KOPT-K1 (cell line): ENCODE measurements around the gene SF3B6.
"Not testable (repeated sequence)": the region's sequence is repeated elsewhere in the genome, so short reads cannot be mapped to it uniquely, and the experiment has no call there.

ENCODE experiments used
- H3K27ac ChIP-seq: fragments of 200-600 bp; sonication (generic); 2 replicates; pipeline ENCODE4 v1.5.1; 2016; ENCODE audit warnings: antibody characterized with exemption, mild to moderate bottlenecking, low read depth, low read length; ENCODE audit not compliant: poor library complexity, severe bottlenecking
- H3K36me3 ChIP-seq: fragments of 200-600 bp; sonication (generic); 2 replicates; pipeline ENCODE4 v1.5.1; 2017; ENCODE audit warnings: antibody characterized with exemption, mild to moderate bottlenecking, low read length, moderate library complexity; ENCODE audit not compliant: insufficient read depth
- H3K9me3 ChIP-seq: fragments of 200-600 bp; sonication (generic); 2 replicates; pipeline ENCODE4 v1.5.1; 2017; ENCODE audit warnings: antibody characterized with exemption, low read length, mild to moderate bottlenecking; ENCODE audit not compliant: insufficient read depth, poor library complexity, severe bottlenecking

SF3B6 gene

GRCh38 chr2:24050041-24050979, 25.8 kb downstream of the SF3B6 start:
- Histone ChIP-seq H3K36me3 (no peaks in the 10 kb centered on the region), H3K9me3 (no peaks in the 10 kb centered on the region), H3K27ac (no peak overlapping the region)

GRCh38 chr2:24049485-24050021, 26.6 kb downstream of the SF3B6 start, which contains the start of gene FKBP1B:
Gene FKBP1B (plus strand): TSS chr2:24049741. CDS start chr2:24049850, 109 bp downstream.
- no peak within 1 kb of the TSS for H3K27ac ChIP-seq
- no peaks in the 10 kb centered on the region for H3K36me3 ChIP-seq
- H3K9me3 ChIP-seq = no peaks in the 10 kb centered on the region

GRCh38 chr2:24048769-24049484, 27.2 kb downstream of the SF3B6 start:
- Histone ChIP-seq H3K27ac (no peak overlapping the region), H3K9me3 (no peaks in the 10 kb centered on the region)

GRCh38 chr2:24047703-24048033, 28.5 kb downstream of the SF3B6 start:
- no peaks in the 10 kb centered on the region for H3K9me3 ChIP-seq
- peak overlapping the region; percentile 68 for H3K27ac ChIP-seq
- no peaks in the 10 kb centered on the region for H3K36me3 ChIP-seq

More at GRCh38 chr2:24048769-24049484, 27.2 kb downstream of the SF3B6 start:
- no peaks in the 10 kb centered on the region for H3K36me3 ChIP-seq

GRCh38 chr2:24046930-24047702, 29.0 kb downstream of the SF3B6 start, which contains the start of gene WDCP:
Gene WDCP (minus strand): TSS chr2:24047391. CDS start chr2:24039494, 7,897 bp downstream.
- H3K27ac ChIP-seq = peak within 1 kb of the TSS; percentile 68
- no peaks in the 10 kb centered on the region for H3K9me3 ChIP-seq
- no peaks in the 10 kb centered on the region for H3K36me3 ChIP-seq

GRCh38 chr2:24046599-24046929, 29.6 kb downstream of the SF3B6 start:
- Histone ChIP-seq H3K9me3 (no peaks in the 10 kb centered on the region), H3K27ac (peak overlapping the region; percentile 68), H3K36me3 (no peaks in the 10 kb centered on the region)

GRCh38 chr2:24045511-24046508, 30.3 kb downstream of the SF3B6 start:
- Histone ChIP-seq H3K27ac (no peak overlapping the region), H3K9me3 (no peaks in the 10 kb centered on the region), H3K36me3 (no peaks in the 10 kb centered on the region)

- H3K36me3 ChIP-seq = peaks cover 14% of the 10 kb centered on the region
- H3K27ac ChIP-seq, H3K9me3 ChIP-seq: not testable (repeated sequence)
Measured at GRCh38 chr2:24043133-24043532, 33.0 kb downstream of the SF3B6 start.

GRCh38 chr2:24040511-24040910, 35.6 kb downstream of the SF3B6 start:
- Histone ChIP-seq H3K36me3 (peaks cover 36% of the 10 kb centered on the region), H3K9me3 (no peaks in the 10 kb centered on the region), H3K27ac (no peak overlapping the region)

- Histone ChIP-seq H3K36me3 (peaks cover 38% of the 10 kb centered on the region), H3K9me3 (no peaks in the 10 kb centered on the region), H3K27ac (no peak overlapping the region)
Measured at GRCh38 chr2:24038786-24039499, 37.2 kb downstream of the SF3B6 start.

GRCh38 chr2:24026233-24026632, 49.9 kb downstream of the SF3B6 start:
- no peak overlapping the region for H3K27ac ChIP-seq
- H3K9me3 ChIP-seq = no peaks in the 10 kb centered on the region
- H3K36me3 ChIP-seq = peaks cover 81% of the 10 kb centered on the region

- H3K27ac ChIP-seq = no peak overlapping the region
- no peaks in the 10 kb centered on the region for H3K9me3 ChIP-seq
- H3K36me3 ChIP-seq = peaks cover 70% of the 10 kb centered on the region
Measured at GRCh38 chr2:24024996-24025663, 51.0 kb downstream of the SF3B6 start.

GRCh38 chr2:24024018-24024417, 52.1 kb downstream of the SF3B6 start:
- peaks cover 59% of the 10 kb centered on the region for H3K36me3 ChIP-seq
- no peak overlapping the region for H3K27ac ChIP-seq
- no peaks in the 10 kb centered on the region for H3K9me3 ChIP-seq
